K562 (cell line): ENCODE results near the gene ECSIT. TPM values are rescaled to one million over a fixed set of nuclear protein-coding genes. Genes with fewer than 3 reads are reported as not detected.

Experiments used
- ASH1L ChIP-seq: fragments of 450-650 bp; IDR thresholded peaks from 2 replicates; pipeline ENCODE4 v1.6.1; 2018; ENCODE audit warnings: borderline replicate concordance, mild to moderate bottlenecking, low read depth; ENCODE audit not compliant: partially characterized antibody
- CBX5 ChIP-seq: IDR thresholded peaks from 2 replicates; pipeline ENCODE4 v1.6.1; 2014; ENCODE audit warnings: low read depth, borderline replicate concordance
- MYBL2 ChIP-seq, 2 experiments: fragments of 450-650 bp in 1 of 2; sonication (generic) in 1 of 2; formaldehyde crosslinking in 1 of 2; IDR thresholded peaks; 2 replicates each; pipeline versions ENCODE4 v1.6.1 to v1.8.1; 2017 to 2022; ENCODE audit warnings: borderline replicate concordance in 1 of 2, inconsistent platforms in 1 of 2, low read depth in 1 of 2, mild to moderate bottlenecking in 1 of 2, missing genetic modification reagents in 1 of 2, moderate library complexity in 1 of 2
- NCOA2 ChIP-seq, 2 experiments: fragments of 450-650 bp; IDR thresholded peaks; 2 replicates each; pipeline ENCODE4 v1.6.1; 2018; ENCODE audit warnings: mild to moderate bottlenecking in 2 of 2, moderate library complexity in 1 of 2; ENCODE audit not compliant: partially characterized antibody in 2 of 2
- NR2F6 ChIP-seq: fragments of 450-650 bp; formaldehyde crosslinking; IDR thresholded peaks from 2 replicates; pipeline ENCODE4 v1.4.0; 2020; ENCODE audit warnings: mild to moderate bottlenecking
- SMAD3 ChIP-seq: fragments of 450-650 bp; formaldehyde crosslinking; conservative IDR thresholded peaks from 2 replicates; pipeline ENCODE4 v1.4.0; 2020; ENCODE audit warnings: mild to moderate bottlenecking
- SMARCE1 ChIP-seq: fragments of 450-650 bp; IDR thresholded peaks from 2 replicates; pipeline ENCODE4 v1.7.1; 2016; ENCODE audit warnings: mild to moderate bottlenecking
- TAF1 ChIP-seq: IDR thresholded peaks from 2 replicates; pipeline ENCODE4 v1.6.1; 2011; ENCODE audit warnings: mild to moderate bottlenecking, low read length, moderate library complexity; ENCODE audit not compliant: insufficient read depth, control insufficient read depth, severe bottlenecking; ENCODE audit errors: extremely low read depth
- TEAD1 ChIP-seq, 2 experiments: fragments of 450-650 bp in 1 of 2; sonication (generic) in 1 of 2; formaldehyde crosslinking; IDR thresholded peaks; 2 replicates each; pipeline versions ENCODE4 v1.4.0 to v1.8.0; 2020 to 2022; ENCODE audit warnings: mild to moderate bottlenecking in 2 of 2, missing genetic modification reagents in 1 of 2
- ZC3H8 ChIP-seq: fragments of 450-650 bp; IDR thresholded peaks from 2 replicates; pipeline ENCODE4 v1.6.1; 2017
- ZFP1 ChIP-seq: fragments of 450-650 bp; formaldehyde crosslinking; IDR thresholded peaks from 2 replicates; pipeline ENCODE4 v1.4.0; 2020; ENCODE audit warnings: mild to moderate bottlenecking, mixed read lengths
- ZFP30 ChIP-seq: fragments of 250-450 bp; sonication (Bioruptor Pico); IDR thresholded peaks from 2 replicates; pipeline ENCODE4 v1.8.0; 2022; ENCODE audit warnings: moderate library complexity, mild to moderate bottlenecking, inconsistent platforms, borderline replicate concordance
- ZKSCAN8 ChIP-seq: fragments of 200-800 bp; sonication (Bioruptor generic); IDR thresholded peaks from 2 replicates; pipeline ENCODE4 v1.6.1; 2016; ENCODE audit warnings: missing genetic modification characterization, missing compliant biosample characterization
- ZNF668 ChIP-seq: fragments of 250-450 bp; sonication (Bioruptor Pico); IDR thresholded peaks from 2 replicates; pipeline ENCODE4 v1.8.0; 2022; ENCODE audit warnings: mild to moderate bottlenecking, inconsistent platforms
- polyA plus RNA-seq, 8 experiments: library from polyadenylated mRNA; depleted of rRNA in 4 of 8; stranded (reverse) in 5 of 8; unstranded in 3 of 8; fragments of >200 nt; fragmentation: Nextera tagmentation in 2 of 8; fragmentation: Illumina TruSeq in 1 of 8; extraction: Ambion mirVana in 2 of 8; extraction: Trizol in 1 of 8; gene quantifications; 2 replicates each; pipeline versions ENCODE4 v1.2.1 to v1.2.3, GENCODE V29; 2011 to 2014; ENCODE audit warnings: inconsistent platforms in 1 of 8, missing spikeins in 1 of 8
- total RNA-seq, 7 experiments: library from RNA; depleted of rRNA in 6 of 7; stranded (reverse); fragments of >200 nt in 6 of 7; fragmentation: Illumina TruSeq in 2 of 7; extraction: Trizol in 2 of 7; gene quantifications; 2 replicates each; pipeline versions ENCODE4 v1.2.1 to v1.2.3, GENCODE V29; 2011 to 2021; ENCODE audit warnings: low replicate concordance in 1 of 7
- TF ChIP-seq, protein P1 (sequence below): fragments of 250-450 bp; sonication (Bioruptor Pico); IDR thresholded peaks from 2 replicates; pipeline ENCODE4 v1.8.0; 2022; ENCODE audit warnings: moderate library complexity, mild to moderate bottlenecking, inconsistent platforms
- TF ChIP-seq, protein P2 (sequence below), 2 experiments: fragments of 450-650 bp; formaldehyde crosslinking in 1 of 2; IDR thresholded peaks; 2 replicates each; pipeline versions ENCODE4 v1.4.0 to v1.6.1; 2014 to 2020; ENCODE audit warnings: mild to moderate bottlenecking in 2 of 2, borderline replicate concordance in 1 of 2, low read depth in 1 of 2

ECSIT gene
- total and polyA plus RNA-seq, 9 of the 15 experiments (the other 6 are each of a cell fraction or from before 2014, with no cell fraction given): 1.1 to 82.5 (median 43.9) TPM

DNA sequence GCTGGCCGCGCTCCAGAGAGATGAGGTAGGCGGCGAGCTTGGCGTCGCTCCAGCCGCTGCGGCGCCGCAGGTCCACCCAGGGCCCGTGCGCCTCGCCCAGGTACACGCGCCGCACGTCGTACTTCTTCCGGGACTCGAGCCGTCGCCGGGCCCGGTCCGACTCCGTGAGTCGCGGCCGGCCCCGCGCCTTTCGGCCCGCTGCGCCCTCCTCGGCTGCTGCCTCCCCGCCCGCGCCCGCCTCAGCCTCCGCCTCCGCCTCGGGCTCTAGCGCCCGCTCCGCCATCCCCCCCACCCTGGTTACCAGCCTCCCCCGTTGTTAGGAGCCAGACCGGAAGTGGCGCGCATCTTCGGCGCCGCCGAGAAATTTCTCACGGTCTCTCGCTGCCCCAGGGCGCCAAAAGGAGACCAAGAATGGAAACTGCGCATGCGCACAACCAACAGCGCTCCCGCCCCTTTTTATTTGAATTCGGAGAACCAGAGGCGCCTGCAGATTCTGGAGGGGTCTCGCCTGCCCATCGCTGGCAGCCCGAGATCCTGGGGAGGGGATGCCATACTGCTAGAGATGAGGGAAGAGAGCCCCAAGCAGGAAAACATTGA, 23.3 kb downstream of the ECSIT start, which contains the start of gene ZNF653 (continued):
- TF ChIP-seq MYBL2 (IDR thresholded peaks at IDR 0.05; ENCODE audit: low read depth) (peak; percentile 29; the same call in 1 of the 2 replicates), MYBL2 (CRISPR knock-in tag; IDR thresholded peaks at IDR 0.05; ENCODE audit: borderline replicate concordance) (no peak), ZFP1 (CRISPR knock-in tag) (no peak), ZKSCAN8 (CRISPR knock-in tag) (no peak), NCOA2 (IDR thresholded peaks at IDR 0.05; ENCODE audit: partially characterized antibody in 2 of 2) (no peak), ZFP30 (no peak), TEAD1 (CRISPR knock-in tag; IDR thresholded peaks at IDR 0.05) (peak in 1 of 2 experiments; percentile 29; a peak in 1 of 4 replicates), ZNF668 (CRISPR knock-in tag) (no peak), ASH1L (no peak), SMAD3 (0 out of 2 replicates have a peak, but pooled peaks have one; percentile 8), ZC3H8 (no peak), CBX5 (no peak), NR2F6 (CRISPR knock-in tag) (no peak), SMARCE1 (no peak), TAF1 (peak; percentile 72)
- TF ChIP-seq, protein P1, sequence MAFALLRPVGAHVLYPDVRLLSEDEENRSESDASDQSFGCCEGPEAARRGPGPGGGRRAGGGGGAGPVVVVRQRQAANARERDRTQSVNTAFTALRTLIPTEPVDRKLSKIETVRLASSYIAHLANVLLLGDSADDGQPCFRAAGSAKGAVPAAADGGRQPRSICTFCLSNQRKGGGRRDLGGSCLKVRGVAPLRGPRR (CRISPR knock-in tag): no peak
- TF ChIP-seq, protein P2, sequence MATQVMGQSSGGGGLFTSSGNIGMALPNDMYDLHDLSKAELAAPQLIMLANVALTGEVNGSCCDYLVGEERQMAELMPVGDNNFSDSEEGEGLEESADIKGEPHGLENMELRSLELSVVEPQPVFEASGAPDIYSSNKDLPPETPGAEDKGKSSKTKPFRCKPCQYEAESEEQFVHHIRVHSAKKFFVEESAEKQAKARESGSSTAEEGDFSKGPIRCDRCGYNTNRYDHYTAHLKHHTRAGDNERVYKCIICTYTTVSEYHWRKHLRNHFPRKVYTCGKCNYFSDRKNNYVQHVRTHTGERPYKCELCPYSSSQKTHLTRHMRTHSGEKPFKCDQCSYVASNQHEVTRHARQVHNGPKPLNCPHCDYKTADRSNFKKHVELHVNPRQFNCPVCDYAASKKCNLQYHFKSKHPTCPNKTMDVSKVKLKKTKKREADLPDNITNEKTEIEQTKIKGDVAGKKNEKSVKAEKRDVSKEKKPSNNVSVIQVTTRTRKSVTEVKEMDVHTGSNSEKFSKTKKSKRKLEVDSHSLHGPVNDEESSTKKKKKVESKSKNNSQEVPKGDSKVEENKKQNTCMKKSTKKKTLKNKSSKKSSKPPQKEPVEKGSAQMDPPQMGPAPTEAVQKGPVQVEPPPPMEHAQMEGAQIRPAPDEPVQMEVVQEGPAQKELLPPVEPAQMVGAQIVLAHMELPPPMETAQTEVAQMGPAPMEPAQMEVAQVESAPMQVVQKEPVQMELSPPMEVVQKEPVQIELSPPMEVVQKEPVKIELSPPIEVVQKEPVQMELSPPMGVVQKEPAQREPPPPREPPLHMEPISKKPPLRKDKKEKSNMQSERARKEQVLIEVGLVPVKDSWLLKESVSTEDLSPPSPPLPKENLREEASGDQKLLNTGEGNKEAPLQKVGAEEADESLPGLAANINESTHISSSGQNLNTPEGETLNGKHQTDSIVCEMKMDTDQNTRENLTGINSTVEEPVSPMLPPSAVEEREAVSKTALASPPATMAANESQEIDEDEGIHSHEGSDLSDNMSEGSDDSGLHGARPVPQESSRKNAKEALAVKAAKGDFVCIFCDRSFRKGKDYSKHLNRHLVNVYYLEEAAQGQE (IDR thresholded peaks at IDR 0.05; ENCODE audit: borderline replicate concordance): no peak
- TF ChIP-seq, protein P2 (CRISPR knock-in tag; IDR thresholded peaks at IDR 0.05; ENCODE audit: low read depth): no peak; the same call in none of the 2 replicates
